ENCODE data around the gene FIBP.
A peak's percentile ranks its signal among the peaks of the same experiment; 100 is the strongest.

The FIBP gene

DNA sequence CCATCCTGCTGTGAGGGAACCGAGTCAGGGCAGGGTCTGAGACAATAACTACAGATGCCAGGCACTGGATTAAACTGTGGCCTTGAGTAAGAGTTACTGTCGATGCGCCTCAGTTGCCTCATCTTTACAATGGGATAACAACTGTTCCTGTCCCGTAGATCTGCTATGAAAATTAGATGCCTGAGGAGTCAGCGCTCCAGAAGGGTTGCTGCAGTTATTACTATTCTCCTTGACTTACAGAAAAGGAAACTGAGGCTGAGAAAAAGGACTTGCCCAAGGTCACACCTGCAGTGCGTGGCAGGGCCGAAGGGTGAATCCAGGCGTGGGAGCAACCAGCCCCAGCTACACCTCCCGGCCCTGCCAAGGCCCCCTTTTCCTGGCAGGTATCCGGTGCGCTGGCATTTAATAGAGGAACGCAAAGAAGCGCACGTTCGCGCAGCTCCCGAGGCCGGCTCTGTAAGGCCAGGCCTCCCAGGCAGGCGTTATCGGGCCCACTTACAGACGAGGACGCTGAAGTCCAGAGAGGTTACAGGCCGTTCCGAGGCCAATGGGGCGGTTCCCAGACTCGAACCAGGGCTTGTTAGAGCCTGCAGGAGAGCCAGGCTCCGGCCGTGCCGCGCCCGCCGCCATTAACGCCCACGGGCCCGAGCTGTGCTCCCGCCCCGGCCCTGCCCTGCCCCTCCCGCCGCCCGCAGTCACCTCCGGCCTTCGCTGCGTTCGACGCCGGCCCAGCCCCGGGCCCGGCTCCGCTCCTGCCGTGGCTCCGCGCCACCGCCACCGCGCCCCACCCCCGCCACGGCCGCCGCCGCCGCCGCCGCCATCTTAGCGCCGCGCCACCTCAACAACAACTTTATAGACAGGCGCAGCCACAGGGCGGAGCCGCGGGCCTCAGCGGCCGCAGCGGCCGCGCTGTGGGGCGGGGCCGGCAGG, 30.2 kb upstream of the FIBP start, which contains the start of gene C11orf68:
Gene C11orf68, minus strand, starts transcription at position 852 of the 930 bp plus-strand sequence. Its CDS starts 31 bp downstream, at position 821.
- DNase-seq (ENCODE audit: insufficient read length, low spot score) (no peak), FAIRE-seq (no peak)
- peak; percentile 92 for TF ChIP-seq POLR2A (IDR thresholded peaks at IDR 0.05; ENCODE audit: low read depth, low read length)

DNA sequence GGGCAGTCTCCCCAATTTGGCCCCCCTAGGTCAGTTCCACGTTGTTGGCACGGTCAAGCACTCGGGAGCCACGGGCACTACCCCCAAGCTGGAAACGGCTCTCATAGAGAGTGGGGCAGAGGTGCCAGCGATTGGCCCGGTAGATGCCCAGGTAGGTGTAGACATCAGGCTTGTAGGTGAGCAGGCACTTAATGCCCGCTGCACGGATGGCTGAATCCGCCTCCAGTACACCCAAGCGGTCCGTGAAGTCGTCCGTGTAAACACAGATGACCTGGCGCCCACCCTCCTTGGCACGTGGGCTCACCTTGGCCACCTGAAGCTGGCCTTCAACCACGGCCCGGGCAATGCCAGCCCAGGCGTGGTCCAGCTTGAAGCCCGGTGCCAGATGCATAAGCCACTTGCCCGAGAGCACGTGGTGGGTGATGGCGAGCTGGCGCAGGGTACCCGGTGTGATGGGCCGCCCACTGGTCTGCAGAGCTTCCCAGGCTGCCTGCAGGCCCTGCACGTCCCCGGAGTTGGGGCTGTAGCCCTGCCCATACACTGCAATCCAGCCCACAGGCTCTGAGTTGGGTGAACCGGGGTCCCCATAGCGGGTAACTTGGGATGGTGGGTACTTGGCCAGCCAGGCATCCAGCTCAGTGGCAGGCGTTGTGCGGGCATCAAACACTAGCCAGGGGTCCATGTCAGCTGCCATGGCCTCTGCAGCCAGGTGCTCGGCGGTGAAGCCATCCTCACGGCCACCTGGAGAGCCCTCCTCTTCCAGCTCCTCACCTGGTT, 29.4 kb upstream of the FIBP start:
- FAIRE-seq (no peak), DNase-seq (ENCODE audit: insufficient read length, low spot score) (no peak)
- TF ChIP-seq POLR2A (IDR thresholded peaks at IDR 0.05; ENCODE audit: low read depth, low read length) = peak; percentile 13; the same call in 1 of the 2 replicates

DNA sequence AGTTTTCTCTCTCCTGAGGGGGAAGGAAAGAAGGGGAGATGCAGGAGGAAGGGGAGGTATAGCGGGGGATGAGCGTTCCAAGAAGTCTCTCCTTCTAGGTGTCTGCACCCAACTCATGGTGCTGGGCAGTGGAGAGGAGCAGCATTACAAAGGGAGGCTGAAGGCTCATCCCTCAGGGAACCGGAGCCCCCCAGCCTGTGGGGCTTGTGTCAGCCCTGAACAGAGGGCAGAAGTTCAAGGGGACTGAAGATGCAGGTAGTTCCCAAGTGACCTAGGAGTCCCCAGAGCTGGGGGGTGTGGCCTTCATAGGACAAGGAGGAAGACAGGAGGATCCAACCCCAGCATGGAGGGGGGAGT, 28.8 kb upstream of the FIBP start:
- FAIRE-seq (no peak), DNase-seq (ENCODE audit: insufficient read length, low spot score) (no peak)
- no peak for TF ChIP-seq POLR2A (IDR thresholded peaks at IDR 0.05; ENCODE audit: low read depth, low read length)

DNA sequence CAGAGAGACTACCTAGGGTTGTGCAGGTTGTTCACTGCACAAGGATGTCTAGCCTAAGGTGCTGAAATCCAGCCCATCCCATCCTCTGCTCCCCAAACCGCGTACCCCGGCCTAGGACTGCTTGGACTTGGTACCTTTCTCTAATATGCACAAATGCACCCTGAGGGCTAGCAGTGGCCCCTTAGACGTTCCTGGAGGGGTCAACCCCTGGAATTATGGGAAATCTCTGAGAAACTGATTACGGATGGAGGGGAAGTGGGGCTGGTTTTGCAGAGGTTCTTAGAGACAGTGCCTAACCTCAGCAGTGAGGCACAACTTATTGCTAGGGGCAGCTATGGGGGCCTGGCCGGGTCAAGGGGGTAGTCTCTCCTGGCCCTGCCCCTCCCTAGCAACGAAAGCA, 28.1 kb upstream of the FIBP start:
- no peak for TF ChIP-seq POLR2A (IDR thresholded peaks at IDR 0.05; ENCODE audit: low read depth, low read length)
- FAIRE-seq (no peak), DNase-seq (ENCODE audit: insufficient read length, low spot score) (no peak)

DNA sequence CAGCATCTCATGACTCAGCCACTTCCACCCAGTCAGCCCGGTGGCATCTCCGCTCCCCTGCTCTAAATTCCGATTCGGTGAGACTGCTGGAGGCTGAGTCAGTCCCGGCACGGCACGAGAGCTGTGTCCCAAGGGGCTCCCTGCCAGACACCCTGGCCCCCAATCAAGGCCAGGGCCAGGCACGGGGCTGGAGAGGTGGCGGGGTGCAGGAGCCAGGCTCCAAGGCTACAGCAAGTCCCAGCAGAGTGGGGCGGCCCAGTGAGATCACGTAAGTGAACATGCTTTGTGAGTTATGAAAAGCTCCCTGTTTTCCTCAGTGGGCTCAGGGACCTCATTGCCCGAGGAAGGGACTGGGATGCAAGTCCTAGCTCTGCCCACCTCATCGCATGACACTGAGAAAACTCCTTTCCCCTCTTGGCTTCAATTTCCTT, 27.6 kb upstream of the FIBP start:
- FAIRE-seq = no peak
- peak; percentile 38; the same call in 1 of the 2 replicates for TF ChIP-seq POLR2A (IDR thresholded peaks at IDR 0.05; ENCODE audit: low read depth, low read length)
- peak; percentile 95 for DNase-seq (ENCODE audit: insufficient read length, low spot score)

DNA sequence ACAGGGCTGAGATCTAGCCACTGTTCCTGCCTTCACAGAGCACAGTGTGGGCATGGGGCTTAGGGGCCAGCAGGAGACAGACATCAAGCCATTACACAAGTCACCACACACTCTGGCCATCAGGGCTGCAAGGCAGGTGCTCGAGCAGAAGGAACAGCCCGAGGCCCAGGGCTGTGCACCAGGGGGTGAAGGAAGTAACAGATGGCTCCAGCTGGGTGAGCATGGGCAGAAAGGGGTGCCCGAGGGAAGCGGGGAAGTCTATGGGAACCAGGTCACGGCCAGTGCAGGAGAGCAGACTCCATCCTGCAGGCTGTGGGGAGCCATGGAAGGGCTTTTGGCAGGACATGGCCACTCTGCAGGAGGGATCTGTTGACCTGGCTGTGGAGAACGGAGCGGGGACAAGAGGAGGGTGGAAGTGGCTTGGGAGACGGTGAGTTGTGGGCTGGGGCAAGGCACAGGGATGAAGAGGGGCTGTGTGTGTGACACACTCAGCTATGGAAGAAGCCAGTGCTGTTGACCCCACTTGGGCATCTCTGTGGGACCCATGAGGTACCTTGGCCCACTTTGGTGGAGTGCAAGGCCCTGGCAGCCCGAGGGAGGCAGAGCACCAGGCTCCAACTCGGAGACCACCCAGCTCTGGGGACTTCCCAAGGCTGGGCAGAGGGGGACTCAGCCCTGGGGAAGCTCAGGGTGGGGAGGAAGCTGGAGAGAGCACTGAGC, 27.0 kb upstream of the FIBP start:
- FAIRE-seq (no peak), DNase-seq (ENCODE audit: insufficient read length, low spot score) (no peak)
- peak; percentile 44 for TF ChIP-seq POLR2A (IDR thresholded peaks at IDR 0.05; ENCODE audit: low read depth, low read length)

DNA sequence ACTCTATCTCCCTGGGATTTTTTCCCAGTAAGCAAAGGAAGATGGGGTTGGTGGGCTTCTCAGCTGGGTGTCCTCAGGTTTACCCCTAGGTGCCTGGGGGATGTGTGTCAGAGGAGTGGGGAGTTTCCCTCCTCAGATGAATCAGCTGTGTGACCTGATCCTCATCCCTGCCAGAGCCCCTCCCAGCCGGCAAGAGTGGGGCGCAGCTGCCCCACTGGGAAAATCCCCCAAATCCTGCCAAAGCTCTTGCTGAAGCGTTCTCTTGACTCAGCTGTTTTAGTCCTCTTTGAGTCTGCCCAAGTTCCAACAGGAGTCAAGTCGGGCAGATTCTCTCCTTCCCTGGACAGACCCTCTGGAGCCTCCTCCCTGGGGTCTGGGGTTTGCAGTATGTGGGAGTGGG, 24.6 kb upstream of the FIBP start:
- no peak for TF ChIP-seq POLR2A (IDR thresholded peaks at IDR 0.05; ENCODE audit: low read depth, low read length)
- FAIRE-seq (no peak), DNase-seq (ENCODE audit: insufficient read length, low spot score) (no peak)

DNA sequence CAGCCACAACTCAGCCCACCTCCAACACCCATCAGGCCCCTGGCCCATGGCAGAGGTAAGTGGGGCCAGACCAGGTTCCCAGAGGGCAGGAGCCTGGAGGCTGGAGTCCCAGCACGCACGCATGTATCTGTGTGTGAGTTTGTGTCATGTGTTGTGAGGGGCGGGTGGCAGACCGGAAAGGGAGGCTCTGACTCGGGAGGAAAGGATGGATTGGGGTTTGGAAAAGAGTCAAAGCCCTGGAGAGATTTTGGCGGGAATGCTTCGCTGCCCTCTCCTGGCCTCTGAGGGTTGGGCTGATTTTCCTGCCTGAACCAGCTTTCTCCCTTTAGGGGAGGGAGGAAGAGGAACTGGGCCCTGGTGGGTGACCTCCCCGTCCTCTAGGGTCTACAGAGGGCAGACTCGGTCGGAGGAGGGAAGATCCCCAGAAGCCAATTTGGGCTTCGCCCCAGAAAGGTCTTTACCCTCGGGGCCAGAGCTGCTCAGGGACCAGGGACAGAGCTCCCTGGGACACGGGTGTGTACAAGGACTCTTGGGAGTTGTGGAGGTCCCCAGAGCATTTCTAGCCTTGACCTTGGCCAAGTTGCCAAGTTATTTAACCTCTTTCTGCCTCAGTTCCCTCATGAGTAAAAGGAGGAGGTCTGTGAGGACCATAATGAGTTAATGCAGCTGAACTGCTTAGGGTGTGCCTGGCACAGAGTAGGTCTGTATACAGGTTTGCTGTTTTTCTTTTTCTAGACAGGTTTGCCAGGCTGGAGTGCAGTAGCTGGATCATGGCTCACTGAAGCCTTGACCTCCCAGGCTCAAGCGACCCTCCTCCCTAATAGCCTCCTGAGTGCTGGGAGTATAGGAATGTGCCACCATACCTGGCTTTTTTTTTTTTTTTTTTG, 23.7 kb upstream of the FIBP start:
- DNase-seq (ENCODE audit: insufficient read length, low spot score) (no peak), FAIRE-seq (no peak)
- peak; percentile 24; the same call in 1 of the 2 replicates for TF ChIP-seq POLR2A (IDR thresholded peaks at IDR 0.05; ENCODE audit: low read depth, low read length)

DNA sequence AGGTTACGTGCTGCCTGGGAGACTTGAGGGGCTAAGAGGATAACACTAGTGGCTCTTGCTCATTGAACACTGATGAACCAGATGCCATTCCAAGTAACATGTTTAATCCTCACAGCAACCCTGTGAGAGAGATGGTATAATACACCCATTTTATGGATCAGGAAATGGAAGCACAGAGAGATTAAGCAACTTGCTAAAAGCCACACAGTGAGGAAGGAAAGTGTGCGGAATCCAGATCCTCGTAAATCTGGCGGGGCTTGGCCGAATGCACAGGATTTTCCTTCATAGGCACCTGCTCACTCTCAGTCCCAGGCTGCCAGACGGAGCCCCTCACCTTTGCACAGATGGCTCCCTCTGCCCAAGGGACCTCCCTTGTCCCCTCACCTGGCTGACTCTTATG, 19.6 kb upstream of the FIBP start:
- FAIRE-seq (no peak), DNase-seq (ENCODE audit: insufficient read length, low spot score) (no peak)
- TF ChIP-seq POLR2A (IDR thresholded peaks at IDR 0.05; ENCODE audit: low read depth, low read length) = no peak

DNA sequence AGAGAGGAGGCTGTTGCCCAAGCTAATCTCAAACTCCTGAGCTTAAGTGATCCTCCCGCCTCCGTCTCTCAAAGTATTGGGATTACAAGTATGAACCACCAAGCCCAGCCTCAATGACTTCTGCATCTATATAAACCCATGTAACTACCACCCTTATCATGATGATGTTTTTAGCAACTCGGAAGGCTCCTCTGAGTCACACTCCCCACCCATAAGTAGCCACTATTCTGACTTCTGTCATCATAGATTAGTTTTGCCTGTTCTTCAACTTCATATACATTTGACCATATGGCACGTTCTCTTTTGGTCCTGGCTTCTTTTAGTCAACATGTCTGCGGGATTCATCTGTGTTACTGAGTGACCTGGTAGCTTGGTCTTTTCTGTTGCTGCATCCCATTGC, 18.3 kb upstream of the FIBP start:
- DNase-seq (ENCODE audit: insufficient read length, low spot score) = no peak
- FAIRE-seq = no peak
- TF ChIP-seq POLR2A (IDR thresholded peaks at IDR 0.05; ENCODE audit: low read depth, low read length) = no peak

DNA sequence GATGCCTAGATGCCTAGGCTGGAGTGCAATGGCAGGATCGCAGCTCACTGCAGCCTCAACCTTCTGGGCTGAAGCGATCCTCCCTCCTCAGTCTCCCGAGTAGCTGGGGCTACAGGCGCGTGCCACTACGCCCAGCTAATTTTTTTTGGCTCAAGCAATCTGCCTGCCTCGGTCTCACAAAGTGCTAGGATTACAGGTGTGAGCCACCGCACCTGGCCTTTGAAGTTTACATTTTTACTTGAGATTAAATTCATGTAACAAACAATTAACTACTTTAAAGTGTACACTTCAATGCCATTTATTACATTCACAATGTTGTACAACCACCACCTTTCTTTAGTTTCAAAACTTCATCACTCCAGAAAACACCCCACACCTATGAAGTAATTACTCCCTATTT, 15.4 kb upstream of the FIBP start:
- DNase-seq (ENCODE audit: insufficient read length, low spot score) = no peak
- no peak for FAIRE-seq
- no peak for TF ChIP-seq POLR2A (IDR thresholded peaks at IDR 0.05; ENCODE audit: low read depth, low read length)

DNA sequence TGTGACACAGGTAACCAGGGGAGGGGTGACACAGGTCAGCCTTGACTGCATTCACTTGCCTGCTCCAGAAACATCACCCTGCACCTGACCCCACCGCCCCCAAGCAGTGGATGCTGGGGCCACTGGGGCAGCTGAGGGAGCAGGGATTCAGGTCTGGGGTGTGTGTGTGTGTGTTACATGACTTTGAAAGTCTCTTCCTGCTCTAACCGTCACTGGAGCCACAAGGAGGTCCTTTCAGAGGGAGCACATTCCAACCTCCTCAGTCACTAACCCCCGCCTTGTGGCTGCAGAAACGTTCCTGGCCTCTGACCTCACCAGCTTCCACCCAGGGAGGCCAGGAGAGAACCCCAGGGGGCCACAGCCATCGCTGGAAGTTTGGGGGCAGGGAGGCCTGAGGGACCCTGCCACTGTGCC, 14.8 kb upstream of the FIBP start:
- TF ChIP-seq POLR2A (IDR thresholded peaks at IDR 0.05; ENCODE audit: low read depth, low read length) = 0 out of 2 replicates have a peak, but pooled peaks have one; percentile 10
- DNase-seq (ENCODE audit: insufficient read length, low spot score) = no peak
- FAIRE-seq = no peak

DNA sequence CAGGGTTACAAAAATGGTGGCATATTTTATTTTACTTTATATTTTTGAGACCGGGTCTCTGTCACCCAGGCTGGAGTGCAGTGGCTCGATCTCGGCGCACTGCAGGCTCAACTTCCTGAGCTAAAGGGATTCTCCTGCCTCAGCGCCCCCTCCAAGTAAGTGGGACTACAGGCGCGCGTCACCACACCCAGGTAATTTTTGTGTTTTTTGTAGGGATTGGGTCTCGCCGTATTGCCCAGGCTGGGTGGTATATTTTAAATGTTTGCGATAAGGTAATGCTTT, 12.6 kb upstream of the FIBP start:
- FAIRE-seq (no peak), DNase-seq (ENCODE audit: insufficient read length, low spot score) (no peak)
- TF ChIP-seq POLR2A (IDR thresholded peaks at IDR 0.05; ENCODE audit: low read depth, low read length) = no peak
